CD4-positive, alpha-beta T cell treated with Interleukin-4 for 1 hour (primary cell): ENCODE results near the gene HPX.

Experiments
- DNase-seq, 2 donors: peaks; one replicate each; pipeline ENCODE4 v3.0.0-alpha.2; 2020 to 2022

Gene HPX

DNA sequence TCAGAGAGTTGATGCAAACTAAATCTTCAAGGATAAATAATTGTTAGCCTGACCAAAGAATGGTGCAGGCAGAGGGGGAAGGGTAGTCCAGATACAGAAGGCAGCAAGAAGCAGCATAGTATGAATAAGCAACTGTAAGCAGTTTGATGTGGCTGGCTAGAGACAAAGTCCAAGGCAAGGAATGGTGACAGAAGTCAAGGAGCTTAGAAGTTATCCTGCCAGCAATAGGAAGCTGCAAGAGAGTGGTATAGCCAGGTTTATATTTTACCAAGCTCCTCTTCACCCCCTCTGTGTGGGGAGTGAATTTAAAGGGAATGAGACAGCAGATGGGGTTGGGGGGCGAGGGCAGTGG lies 18.3 kb upstream of the HPX start:
- no peak for DNase-seq

DNA sequence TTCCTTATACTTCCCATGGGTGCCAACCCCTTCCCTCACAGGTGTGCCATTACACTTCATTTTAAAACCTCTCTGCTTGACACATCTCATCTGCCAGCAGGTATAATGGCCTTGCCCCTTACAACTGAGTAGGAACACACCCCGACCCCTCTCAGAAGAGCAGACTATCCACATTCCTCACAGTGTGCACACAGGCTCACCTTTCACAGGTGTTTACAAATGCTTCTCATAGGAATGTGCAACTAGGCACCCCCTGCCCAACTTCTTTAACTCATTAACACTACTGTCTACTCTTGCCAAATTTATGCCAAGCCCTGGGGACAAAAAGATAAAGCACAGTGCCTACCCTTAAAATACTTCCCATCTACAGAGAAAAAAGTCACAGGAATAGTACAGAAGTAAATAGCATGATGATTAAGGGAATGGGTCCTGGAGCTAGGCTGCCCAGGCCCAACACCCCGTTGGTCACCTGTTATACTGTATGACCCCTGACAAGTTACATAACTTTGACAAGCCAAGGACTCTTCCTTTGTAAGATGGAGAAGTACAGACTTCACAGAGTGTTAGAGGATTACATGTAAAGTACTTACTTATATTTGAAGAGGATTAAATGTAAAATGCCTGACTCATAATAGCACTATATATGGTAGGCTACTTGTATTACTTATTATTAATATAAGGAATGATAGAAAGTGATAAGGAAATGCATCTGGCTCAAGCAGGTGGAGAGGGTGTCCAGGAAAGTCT lies 17.7 kb upstream of the HPX start:
- DNase-seq = no peak

DNA sequence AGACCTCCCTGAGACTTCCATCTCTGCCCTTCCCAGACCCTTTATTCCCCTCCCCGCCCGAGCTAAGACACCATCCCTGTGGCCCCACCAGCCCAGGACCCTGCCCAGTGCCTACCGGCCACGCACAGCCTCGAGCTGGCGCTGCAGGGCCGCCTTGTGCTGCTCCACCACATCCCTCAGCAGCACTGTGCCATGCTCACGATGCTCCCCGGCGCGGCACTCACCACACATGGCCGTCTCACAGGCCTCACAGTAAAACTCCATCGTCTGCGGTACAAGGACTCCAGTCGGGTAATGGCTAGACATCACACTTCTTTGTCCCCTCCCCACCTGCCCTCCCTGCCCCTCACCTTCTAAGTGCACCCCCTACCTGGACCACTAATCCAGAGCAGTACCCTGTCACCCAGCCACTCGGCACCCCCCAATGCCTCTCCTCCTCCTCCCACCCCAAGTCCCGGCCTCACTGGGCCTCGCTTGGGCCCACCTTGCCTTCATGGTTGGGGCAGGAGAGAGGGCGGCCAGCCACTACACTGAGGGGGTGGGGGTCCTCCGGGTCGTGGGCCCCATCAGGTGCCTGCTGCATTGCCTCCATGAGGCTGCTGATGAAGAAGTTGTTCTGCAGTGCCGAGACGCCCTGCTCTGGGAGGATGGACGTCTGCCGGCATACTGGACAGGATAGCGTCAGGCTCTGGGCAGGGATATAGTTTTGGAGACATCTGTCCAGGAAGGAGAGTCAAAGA lies 17.0 kb upstream of the HPX start:
- DNase-seq = no peak

DNA sequence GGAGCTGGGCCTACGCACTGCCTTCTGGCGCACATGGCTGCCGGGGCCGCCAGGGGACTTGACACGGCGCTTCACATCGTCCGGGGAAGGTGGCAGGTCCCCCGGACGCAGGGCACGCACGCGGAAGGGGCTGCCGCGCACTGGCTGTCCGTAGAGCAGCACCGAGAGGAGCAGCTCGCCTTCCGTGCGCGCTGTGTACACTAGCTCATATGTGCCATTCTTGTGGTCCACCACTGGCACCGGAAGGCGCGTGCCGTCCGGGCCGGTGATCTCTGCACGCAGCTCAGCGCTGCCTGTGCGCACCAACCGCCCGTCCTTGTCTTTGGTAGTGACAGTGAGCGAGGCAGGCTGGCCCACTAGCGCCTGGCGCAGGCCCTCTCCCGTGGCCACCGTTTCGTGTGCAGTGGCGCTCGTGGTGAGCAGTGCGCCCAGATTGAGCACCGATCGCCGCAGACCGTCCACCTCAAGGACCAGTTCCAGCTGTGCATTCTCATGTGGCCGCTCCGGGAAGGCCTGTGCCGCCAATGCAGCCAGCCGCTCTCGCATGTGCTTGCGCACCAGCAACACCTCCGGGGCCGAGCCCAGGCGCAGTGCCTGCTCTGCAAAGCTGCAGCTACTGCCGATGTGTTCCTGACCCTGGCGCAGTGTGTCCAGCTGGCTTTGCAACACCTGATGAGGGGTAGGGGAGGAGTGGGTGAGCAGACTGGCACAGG lies 15.7 kb upstream of the HPX start:
- no peak for DNase-seq

DNA sequence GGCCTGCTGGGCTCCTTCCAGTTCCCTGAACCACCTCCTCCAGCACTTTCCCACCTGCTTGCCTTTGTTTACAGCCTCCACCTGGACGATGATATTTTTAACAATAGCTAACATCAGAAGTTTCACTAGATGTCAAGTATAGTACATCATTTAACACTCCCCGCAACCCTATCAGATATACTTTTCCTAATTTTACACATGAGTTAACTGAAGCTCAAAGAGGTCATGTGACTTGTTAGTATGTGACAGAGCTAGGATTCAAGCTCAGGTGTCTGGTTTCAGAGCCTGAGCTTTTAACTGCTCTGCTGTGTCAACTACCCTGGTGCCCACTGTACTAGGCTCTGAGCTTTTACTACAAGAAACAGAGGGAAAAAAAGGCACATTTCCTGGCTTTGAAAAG lies 14.3 kb upstream of the HPX start:
- no peak for DNase-seq

DNA sequence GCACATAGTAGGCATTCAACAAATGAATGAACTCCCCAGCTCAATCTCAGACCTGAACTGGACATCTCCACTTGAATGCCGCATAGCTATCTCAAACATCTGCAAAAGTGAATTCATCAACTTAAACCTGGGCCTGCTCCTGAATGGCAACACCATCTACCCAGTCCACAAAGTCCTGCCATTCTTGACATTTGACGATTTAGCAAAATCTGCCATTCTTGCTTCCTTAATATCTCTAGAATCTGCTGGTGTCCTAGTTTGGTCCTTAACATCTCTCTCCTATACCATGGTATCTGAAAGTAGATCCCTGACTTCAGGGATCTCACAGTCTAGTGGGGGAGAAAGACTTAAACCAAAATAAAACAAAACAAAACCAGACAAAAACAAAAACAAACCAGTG lies 12.4 kb upstream of the HPX start:
- DNase-seq = no peak

DNA sequence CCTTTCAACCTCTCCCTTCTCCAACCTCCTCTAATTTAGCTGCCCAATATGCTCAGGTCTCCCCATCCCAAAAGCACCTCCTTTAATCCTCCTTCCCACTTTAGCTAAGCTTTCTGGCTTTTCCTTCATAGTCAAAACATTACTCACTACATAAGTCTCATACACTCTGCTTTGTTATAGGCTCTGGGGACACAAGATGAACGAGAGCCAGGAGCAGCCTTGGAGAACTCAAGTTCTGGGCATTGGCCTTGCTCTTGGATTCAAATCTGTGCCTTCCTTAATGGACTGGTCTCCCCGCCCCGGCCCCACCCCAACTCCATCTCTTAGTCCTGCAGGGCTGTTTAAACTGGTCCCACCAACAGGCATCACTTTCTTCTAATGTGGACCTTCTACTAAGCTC lies 11.4 kb upstream of the HPX start:
- DNase-seq = no peak

DNA sequence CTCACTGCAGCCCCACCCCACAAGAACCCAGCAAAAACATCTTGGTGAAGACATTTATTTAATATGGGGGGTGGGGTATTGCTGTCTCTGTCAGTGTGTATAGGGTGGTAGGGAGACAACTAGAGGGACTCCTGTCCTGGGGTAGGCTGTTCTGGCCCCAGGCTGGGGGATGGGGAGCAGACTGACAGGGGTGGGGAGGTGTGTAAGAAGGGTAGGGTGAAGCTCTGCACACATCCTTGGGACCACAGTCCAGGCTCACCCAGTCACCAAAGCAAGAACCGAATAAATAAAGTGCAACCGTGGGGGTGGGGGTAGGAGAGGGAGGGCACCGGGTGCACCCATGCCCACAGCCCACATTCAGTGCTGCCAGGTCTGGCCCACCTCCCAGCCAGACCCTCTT lies 7.8 kb upstream of the HPX start:
- DNase-seq = no peak

DNA sequence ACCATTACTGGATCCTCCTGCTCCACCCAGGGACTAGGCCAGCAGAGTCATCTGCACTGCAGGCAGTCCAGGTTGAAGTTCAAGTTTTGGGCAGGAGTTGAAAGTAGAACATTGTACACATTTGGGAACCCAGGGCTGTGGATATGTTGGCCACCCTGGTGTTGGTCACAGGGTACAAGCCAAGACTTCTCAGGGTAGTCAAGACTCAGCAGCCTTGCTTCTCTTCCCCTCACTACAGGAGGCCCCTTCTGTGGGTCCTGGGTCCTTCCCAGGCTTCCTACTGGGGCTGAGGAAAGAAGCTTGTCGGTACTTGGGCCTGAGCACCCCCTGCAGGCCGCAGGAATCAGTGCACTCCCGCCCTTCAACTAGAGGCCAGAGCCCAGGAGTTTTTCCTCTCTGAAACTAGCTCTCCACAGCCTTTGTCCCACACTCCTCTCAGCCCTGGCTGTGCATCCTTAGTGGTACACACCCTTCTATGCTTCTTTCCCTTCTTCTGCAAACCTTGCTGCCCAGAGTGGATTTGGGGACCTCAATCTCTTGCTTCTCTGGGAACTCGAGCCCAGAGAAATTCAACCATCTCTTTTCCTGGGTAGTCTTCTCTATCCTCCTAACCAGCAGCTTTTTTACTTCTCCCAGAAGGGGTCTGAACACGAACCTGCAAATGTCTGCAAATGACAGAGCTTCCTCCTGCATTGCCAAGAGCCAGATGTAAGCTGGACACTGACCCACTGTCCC lies 2.6 kb upstream of the HPX start:
- peak; percentile 60 to 61 for DNase-seq

DNA sequence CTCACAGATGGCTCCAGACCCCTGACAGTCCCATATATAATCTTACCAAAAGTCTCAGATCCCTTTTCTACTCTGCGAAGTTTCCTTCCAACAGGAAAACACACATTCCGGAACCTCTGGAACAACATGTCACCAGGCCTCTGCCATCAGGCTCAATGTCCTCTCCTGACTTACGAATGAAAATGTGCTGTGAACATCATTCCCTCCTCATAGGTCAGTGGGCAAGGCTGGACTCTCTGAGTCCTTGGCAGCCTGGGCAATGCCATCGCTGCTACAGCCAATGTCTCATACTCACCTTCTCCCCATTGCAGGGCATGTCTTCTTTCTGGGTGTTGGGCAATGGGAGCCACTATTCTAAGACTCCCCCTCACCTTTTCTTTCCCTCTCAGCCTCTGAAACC lies 1.7 kb upstream of the HPX start:
- no peak for DNase-seq

DNA sequence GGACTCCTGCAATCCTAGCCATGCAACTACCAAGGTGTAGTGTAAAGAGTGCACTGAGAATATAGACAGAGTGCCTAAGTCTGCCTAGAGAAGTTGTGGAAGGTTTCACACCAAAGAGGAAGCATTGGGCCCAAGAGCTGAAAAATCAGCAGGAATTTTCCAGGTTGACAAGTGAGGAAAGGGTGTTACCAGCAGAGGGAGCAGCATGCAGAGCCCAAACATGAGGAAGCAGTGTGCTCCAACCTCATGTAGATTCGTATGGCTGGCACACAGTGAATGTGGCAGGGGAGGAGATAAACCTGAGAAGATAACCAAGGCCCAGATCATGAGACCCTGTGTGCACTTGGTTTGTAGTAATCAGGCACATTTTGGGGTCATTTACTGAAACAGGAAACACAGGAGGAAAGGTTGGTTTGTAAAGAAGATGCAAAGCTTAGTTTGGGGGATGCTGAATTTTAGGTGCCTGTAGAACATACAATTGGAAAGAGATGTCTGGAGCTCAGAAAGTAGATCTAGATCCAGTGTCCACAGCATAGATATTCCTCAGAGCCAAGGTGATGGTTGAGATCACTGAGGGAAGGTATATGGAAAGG lies 1.7 kb downstream of the HPX start:
- DNase-seq = peak; percentile 45 to 52

DNA sequence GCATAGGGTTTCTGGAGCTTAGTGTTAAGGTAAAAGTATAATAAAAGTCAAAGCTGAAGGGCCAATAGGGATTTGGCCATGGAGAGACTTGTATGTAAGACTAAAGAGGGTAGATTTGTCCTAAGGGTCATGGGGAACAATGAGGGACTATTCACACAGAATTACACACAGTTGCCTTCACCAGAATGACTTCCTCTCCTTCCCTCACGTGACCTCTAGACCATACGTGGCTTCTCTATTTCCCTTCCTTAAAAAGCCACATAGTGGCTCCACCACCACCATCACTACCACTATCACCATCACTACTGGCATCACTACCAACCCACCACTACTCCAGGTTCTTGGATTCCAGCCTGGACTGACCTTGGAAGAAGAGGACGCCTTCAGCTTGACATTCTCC lies 2.8 kb downstream of the HPX start:
- peak in 1 of 2 donors; percentile 27 for DNase-seq

DNA sequence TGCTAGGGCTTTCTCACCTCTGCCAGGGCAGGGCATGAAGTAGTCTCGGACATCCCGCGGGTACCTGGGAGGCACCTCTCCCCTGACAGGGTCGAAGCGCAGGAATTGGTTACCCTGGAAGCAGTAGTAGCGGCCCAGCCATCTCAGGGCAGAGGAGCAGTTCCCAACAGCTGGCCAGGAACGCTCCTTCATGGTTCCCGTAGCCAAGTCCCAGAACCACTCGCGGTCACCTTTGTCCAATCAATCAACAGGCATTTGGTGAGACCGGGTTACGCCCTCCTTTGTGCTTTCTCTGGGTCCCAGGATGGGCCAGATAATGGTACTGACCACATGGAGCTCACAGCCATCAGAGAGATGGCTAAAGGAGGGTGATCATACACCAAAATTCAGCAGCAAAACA lies 3.4 kb downstream of the HPX start:
- no peak for DNase-seq

DNA sequence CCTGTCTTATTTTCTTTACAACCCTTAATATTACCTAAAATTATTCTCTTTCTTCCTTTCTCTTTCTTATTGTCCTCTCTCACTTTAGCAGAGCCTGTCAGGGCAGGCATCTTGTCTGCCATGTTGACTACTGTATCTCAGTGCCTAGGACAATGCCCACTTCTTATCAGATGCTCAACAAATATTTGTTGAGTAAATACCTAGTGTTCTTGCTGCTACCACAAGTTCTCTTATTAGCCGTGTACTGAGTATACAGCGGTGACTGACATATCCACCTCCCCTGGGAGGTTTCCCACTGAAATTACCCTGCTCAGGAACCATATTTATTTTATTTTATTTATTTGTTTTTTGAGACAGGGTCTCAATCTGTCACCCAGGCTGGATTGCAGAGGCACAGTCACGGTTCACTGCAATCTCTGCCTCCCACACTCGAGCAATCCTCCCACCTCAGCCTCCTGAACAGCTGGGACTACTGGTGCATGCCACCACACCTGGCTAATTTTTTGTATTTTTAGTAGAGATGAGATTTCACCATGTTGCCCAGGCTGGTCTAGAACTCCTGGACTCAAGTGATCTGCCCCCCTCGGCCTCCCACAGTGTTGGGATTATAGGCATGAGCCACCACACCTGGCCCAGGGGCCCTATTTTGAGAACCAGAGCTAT lies 6.7 kb downstream of the HPX start:
- DNase-seq = no peak

DNA sequence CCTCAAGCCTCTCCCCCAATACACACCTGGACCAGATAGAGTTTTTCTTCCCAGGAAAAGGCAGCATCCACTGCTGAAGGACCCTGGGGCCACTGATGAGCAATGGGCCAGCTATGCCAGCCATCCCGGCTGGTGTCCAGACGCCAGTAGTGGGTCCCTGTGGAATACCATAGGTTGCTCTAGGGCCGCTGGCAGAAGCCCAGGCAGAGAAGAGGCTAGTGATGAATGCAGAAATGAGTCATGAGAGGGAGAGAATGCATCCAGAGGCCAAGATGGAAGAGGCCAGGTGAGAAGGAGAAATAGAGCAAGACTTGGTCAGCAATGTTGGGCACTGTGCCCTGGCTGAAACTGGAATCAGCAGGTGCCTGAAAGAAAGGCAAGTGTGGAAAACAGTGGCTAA lies 8.9 kb downstream of the HPX start:
- DNase-seq = no peak

DNA sequence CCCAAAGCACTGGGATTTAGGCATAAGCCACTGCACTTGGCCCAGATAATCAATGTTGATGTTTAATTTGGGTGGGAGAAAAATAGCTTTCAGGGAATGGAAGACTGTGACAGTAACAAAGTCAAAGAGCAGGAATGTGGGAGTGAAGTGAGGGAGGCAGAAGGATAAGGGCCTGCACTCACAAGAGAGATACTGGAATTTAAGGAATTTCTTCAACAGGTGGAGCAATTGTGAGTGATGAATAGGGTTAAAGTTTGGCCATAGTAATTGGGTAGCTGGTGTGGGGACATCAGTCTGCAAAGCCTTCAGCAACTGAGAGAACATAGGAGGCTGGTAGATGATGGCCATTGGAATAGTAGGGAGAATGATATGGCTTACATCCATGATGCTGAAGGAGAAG lies 13.3 kb downstream of the HPX start:
- no peak for DNase-seq

DNA sequence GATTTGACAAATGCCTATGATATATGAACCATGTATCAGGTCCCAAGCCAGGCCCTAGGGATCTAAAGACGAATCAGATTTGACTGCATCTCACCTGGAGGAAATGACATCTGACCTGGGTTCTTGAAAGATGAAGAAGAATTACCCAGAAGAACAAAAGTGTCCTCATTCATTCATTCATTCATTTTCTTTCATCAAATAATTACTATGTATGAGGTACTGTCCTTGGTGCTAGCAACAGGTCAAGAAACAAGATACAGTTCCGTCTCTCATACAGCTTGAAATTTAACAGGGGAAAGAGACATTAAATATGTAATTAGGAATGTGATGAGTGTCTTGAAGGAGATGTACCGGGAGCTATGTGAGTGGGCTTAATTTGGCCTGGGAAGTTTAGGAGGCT lies 20.1 kb downstream of the HPX start:
- no peak for DNase-seq

DNA sequence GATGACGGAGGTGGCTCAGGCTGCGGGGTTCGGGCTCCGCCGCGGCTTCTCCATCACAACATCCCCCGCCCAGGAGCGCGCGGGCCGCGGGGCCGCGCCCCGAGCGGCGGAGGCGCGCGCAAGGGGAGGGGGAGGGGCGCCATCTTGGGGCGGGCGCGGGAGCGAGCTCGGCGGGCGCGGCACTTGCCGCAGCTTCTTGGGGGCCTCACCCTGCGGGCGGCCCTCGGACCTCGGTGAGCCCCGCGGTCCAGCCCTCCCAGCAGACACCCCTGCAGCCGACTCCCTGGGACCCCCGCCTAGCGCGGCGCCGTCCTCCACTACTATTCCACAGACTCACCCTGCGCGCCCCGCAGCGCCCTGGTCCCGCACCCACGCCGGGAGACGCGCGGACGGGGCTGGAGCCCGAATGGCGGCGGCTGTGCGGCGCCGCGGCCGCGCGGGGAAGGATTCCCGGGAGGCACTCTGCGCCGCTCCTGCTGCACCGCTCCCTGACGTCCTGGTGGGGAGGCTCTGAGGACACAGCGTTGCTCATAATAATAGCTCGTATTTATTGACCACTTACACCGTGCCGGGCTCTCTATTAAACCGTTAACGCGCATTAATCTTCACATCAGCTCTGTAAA lies 21.7 kb downstream of the HPX start, which contains the start of gene APBB1:
Gene APBB1 (minus strand): TSS at position 86 of the 623 bp plus-strand sequence. CDS start 7,747 bp downstream, outside the sequence.
- peak; percentile 67 to 76 for DNase-seq

DNA sequence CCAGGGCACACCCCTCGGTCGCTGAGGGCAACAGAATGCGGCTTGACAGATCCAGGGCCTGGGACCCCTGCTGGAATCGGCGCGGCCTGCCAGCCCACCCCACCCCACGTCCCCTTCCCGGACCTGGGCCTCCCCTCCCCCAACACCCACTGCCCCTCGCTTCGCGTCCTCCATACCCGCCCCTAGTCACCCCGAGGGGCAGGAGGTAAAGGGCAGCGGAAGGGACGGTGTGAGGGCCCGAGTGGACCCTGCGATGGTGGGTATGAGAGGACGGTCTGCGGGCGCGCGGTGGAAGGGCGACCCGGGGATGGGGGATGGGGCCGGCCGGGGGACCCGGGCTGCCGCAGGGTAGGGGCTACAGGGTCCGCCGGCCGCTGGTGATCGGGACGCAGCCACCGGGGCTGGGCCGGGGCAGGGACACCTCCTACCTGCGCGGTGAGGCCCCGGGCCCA lies 22.2 kb downstream of the HPX start:
- DNase-seq = no peak

DNA sequence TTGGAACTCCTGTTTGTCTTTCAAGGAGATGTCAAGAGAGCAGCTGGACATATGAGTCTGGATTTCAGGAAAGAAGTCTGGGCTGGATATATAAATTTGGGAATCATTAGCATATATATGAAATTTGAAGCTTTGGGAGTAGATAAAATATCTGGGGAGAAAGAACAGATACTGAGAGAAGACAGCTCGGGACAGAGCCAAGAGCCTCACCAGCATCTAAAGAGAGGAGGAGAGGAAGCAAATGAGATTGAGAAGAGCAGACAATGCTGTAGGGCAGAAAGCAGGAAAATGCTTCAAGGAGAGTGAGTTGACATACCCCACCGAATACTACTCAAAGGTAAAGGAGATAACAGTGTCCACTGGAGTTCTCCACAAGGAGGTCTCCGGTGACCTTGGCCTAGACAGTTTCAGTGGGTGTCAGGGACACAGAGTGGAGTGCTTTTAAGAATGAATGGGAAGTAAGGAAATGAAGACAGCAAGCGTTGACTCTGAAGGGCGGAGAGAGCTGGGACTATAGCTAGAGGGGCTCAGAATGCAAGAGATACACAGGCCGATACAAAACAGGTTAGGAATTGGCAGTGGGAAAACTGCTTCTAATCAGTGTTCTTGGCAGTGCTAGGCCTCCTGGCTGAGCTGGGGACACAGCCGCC lies 22.8 kb downstream of the HPX start:
- no peak for DNase-seq

DNA sequence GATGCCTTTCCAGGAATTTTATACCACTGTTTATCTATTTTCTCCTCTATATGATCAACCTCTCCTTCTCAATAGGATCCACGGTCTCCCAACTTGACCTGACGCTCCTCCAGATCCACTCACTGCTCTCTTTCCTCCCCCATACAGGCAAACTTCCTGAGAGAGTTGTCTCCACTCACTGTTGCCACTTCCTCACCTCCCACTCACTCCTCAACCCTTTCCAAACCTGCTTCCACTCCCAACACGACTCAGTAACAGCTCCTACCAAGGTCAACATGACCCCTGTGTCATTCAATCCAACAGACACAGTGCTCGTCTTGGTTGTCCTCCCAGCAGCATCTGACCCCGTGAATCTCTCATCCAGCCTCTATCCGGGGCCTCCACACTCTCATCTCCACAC lies 25.0 kb downstream of the HPX start:
- DNase-seq = no peak
